NT2/D1 (cell line): Measurements from ENCODE around the gene TRAF6.

Source experiments
- DNase-seq: peaks from one replicate; pipeline ENCODE4 v3.0.0-alpha.2; 2011; ENCODE audit warnings: low read depth, low spot score
- H3K27me3 ChIP-seq: 2 replicates; pipeline ENCODE4 v1.6.0; 2011; ENCODE audit warnings: mild to moderate bottlenecking; ENCODE audit not compliant: insufficient read length, insufficient read depth
- H3K36me3 ChIP-seq: 2 replicates; pipeline ENCODE4 v1.6.1; 2011; ENCODE audit warnings: mild to moderate bottlenecking, low read length, mixed read lengths; ENCODE audit not compliant: insufficient read depth, insufficient read length
- H3K4me1 ChIP-seq: 2 replicates; pipeline ENCODE4 v1.5.1; 2011; ENCODE audit not compliant: insufficient read depth, insufficient read length
- H3K4me3 ChIP-seq: 2 replicates; pipeline ENCODE4 v1.5.1; 2011; ENCODE audit warnings: low read depth; ENCODE audit not compliant: insufficient read length
- H3K9ac ChIP-seq: 2 replicates; pipeline ENCODE4 v1.6.0; 2011; ENCODE audit warnings: low read depth; ENCODE audit not compliant: insufficient read length
- H3K9me3 ChIP-seq: 2 replicates; pipeline ENCODE4 v1.5.1; 2011; ENCODE audit warnings: mild to moderate bottlenecking, low read length; ENCODE audit not compliant: insufficient read depth
- SUZ12 ChIP-seq: IDR thresholded peaks from 2 replicates; pipeline ENCODE4 v1.6.1; 2011; ENCODE audit not compliant: insufficient read length, insufficient read depth; ENCODE audit errors: extremely low read depth
- YY1 ChIP-seq: IDR thresholded peaks from 2 replicates; pipeline ENCODE4 v1.6.1; 2011; ENCODE audit not compliant: insufficient read length, insufficient read depth
- ZNF274 ChIP-seq: IDR thresholded peaks from 2 replicates; pipeline ENCODE4 v1.6.1; 2011; ENCODE audit warnings: mild to moderate bottlenecking, low read depth, low read length

The TRAF6 gene

GRCh38 chr11:36508743-36509142 is 1.3 kb downstream of the TRAF6 start:
- DNase-seq = no peak

GRCh38 chr11:36507824-36508489 is 2.1 kb downstream of the TRAF6 start:
- Histone ChIP-seq H3K27me3 (no peaks in the 10 kb centered on the region), H3K4me3 (no peak overlapping the region), H3K9ac (no peak overlapping the region), H3K9me3 (no peaks in the 10 kb centered on the region), H3K4me1 (no peaks in the 10 kb centered on the region), H3K36me3 (peaks cover 17% of the 10 kb centered on the region)
- DNase-seq = no peak
- no peak for TF ChIP-seq SUZ12
- no peak for TF ChIP-seq YY1
- no peak for TF ChIP-seq ZNF274

More at GRCh38 chr11:36508743-36509142, 1.3 kb downstream of the TRAF6 start:
- peaks cover 2% of the 10 kb centered on the region; the same call in 1 of the 2 replicates for H3K9me3 ChIP-seq
- TF ChIP-seq ZNF274 (no peak), SUZ12 (no peak), YY1 (no peak)
- H3K9ac ChIP-seq = peak overlapping the region; percentile 99
- peak overlapping the region; percentile 99 for H3K4me3 ChIP-seq
- peaks cover 14% of the 10 kb centered on the region for H3K36me3 ChIP-seq
- H3K27me3 ChIP-seq = no peaks in the 10 kb centered on the region
- H3K4me1 ChIP-seq = no peaks in the 10 kb centered on the region

- H3K4me3 ChIP-seq = no peak overlapping the region
- H3K4me1 ChIP-seq = no peaks in the 10 kb centered on the region
- H3K36me3 ChIP-seq = peaks cover 56% of the 10 kb centered on the region
- H3K9ac ChIP-seq = no peak overlapping the region
- H3K9me3 ChIP-seq = no peaks in the 10 kb centered on the region
- no peaks in the 10 kb centered on the region for H3K27me3 ChIP-seq
- DNase-seq = no peak
- no peak for TF ChIP-seq ZNF274
- TF ChIP-seq YY1 = no peak
- no peak for TF ChIP-seq SUZ12
Measured at GRCh38 chr11:36501236-36501635, 8.8 kb downstream of the TRAF6 start.

- Histone ChIP-seq H3K9me3 (no peaks in the 10 kb centered on the region), H3K4me3 (no peak overlapping the region)
Measured at GRCh38 chr11:36500315-36500721, 9.8 kb downstream of the TRAF6 start.

GRCh38 chr11:36499315-36499714 is 10.8 kb downstream of the TRAF6 start:
- TF ChIP-seq YY1 (no peak), ZNF274 (no peak), SUZ12 (no peak)
- Histone ChIP-seq H3K4me1 (no peaks in the 10 kb centered on the region), H3K9me3 (no peaks in the 10 kb centered on the region), H3K36me3 (peaks cover 70% of the 10 kb centered on the region), H3K27me3 (no peaks in the 10 kb centered on the region), H3K9ac (no peak overlapping the region), H3K4me3 (no peak overlapping the region)
- DNase-seq = no peak

More at GRCh38 chr11:36500315-36500721, 9.8 kb downstream of the TRAF6 start:
- no peaks in the 10 kb centered on the region for H3K27me3 ChIP-seq
- H3K4me1 ChIP-seq = no peaks in the 10 kb centered on the region
- TF ChIP-seq YY1 (no peak), SUZ12 (no peak), ZNF274 (no peak)
- H3K36me3 ChIP-seq = peaks cover 64% of the 10 kb centered on the region
- H3K9ac ChIP-seq = no peak overlapping the region
- no peak for DNase-seq

- no peak for DNase-seq
- peaks cover 71% of the 10 kb centered on the region for H3K36me3 ChIP-seq
- no peaks in the 10 kb centered on the region for H3K27me3 ChIP-seq
- no peak overlapping the region for H3K9ac ChIP-seq
- TF ChIP-seq SUZ12 = no peak
- no peak for TF ChIP-seq YY1
- no peak for TF ChIP-seq ZNF274
- no peak overlapping the region for H3K4me3 ChIP-seq
- no peaks in the 10 kb centered on the region for H3K9me3 ChIP-seq
- no peaks in the 10 kb centered on the region for H3K4me1 ChIP-seq
Measured at GRCh38 chr11:36498721-36499120, 11.4 kb downstream of the TRAF6 start.

- Histone ChIP-seq H3K27me3 (no peaks in the 10 kb centered on the region), H3K9ac (no peak overlapping the region), H3K4me3 (no peak overlapping the region), H3K9me3 (no peaks in the 10 kb centered on the region), H3K4me1 (no peaks in the 10 kb centered on the region), H3K36me3 (peaks cover 95% of the 10 kb centered on the region)
- no peak for DNase-seq
- TF ChIP-seq ZNF274 = no peak
- no peak for TF ChIP-seq SUZ12
- no peak for TF ChIP-seq YY1
Measured at GRCh38 chr11:36493332-36493731, 16.7 kb downstream of the TRAF6 start.

GRCh38 chr11:36492724-36493304 is 17.3 kb downstream of the TRAF6 start:
- Histone ChIP-seq H3K4me1 (no peaks in the 10 kb centered on the region), H3K9ac (no peak overlapping the region), H3K4me3 (no peak overlapping the region), H3K27me3 (no peaks in the 10 kb centered on the region), H3K9me3 (no peaks in the 10 kb centered on the region), H3K36me3 (peaks cover 96% of the 10 kb centered on the region)
- DNase-seq = no peak
- TF ChIP-seq YY1 (no peak), SUZ12 (no peak), ZNF274 (no peak)
